ENCODE results near the gene DCLK3. TPM values are rescaled to one million over a fixed set of nuclear protein-coding genes. Genes with fewer than 3 reads are reported as not detected.
A peak's percentile ranks its signal among the peaks of the same experiment; 100 is the strongest.

The DCLK3 gene
- total RNA-seq, 1 experiment from 2014 or later: 1.4 TPM

- Histone ChIP-seq H3K79me2 (ENCODE audit: insufficient read depth, low read length) (no peaks in the 10 kb centered on the region), H3T11ph (ENCODE audit: low read length) (no peak overlapping the region), H4K5ac (ENCODE audit: insufficient read length, low read depth, low read length) (no peak overlapping the region), H3K79me1 (ENCODE audit: insufficient read depth, low read depth, low read length, poor library complexity, severe bottlenecking) (no peaks in the 10 kb centered on the region), H2BK20ac (ENCODE audit: low read depth, low read length, poor library complexity, severe bottlenecking) (no peak overlapping the region), H2BK15ac (ENCODE audit: low read depth, low read length) (no peak overlapping the region), H4K91ac (ENCODE audit: insufficient read length, low read depth, low read length) (no peak overlapping the region), H3K27me3 (ENCODE audit: insufficient read depth, low read length) (peaks cover 14% of the 10 kb centered on the region; the same call in 1 of the 2 replicates), H2BK12ac (ENCODE audit: insufficient read length, low read depth, low read length) (no peak overlapping the region), H3K23me2 (ENCODE audit: insufficient read length, low read depth, low read length, poor library complexity, severe bottlenecking) (peaks cover 10% of the 10 kb centered on the region), H2AFZ (ENCODE audit: low read length) (no peak overlapping the region), H3K56ac (ENCODE audit: insufficient read length, low read depth, low read length) (no peak overlapping the region), H4K20me1 (ENCODE audit: control insufficient read depth, insufficient read depth, insufficient read length) (no peaks in the 10 kb centered on the region), H2BK5ac (ENCODE audit: insufficient read length, low read length) (no peak overlapping the region), H2AK5ac (ENCODE audit: insufficient read length, low read length) (no peak overlapping the region), H3K4me1 (ENCODE audit: insufficient read depth, low read length) (no peaks in the 10 kb centered on the region; the same call in 1 of the 2 replicates), H3K27ac (ENCODE audit: insufficient read length, low read depth, low read length) (no peak overlapping the region), H3K18ac (ENCODE audit: insufficient read length, low read depth, low read length) (no peak overlapping the region), H3K4ac (ENCODE audit: low read depth, low read length) (no peak overlapping the region), H3K4me2 (ENCODE audit: insufficient read depth, insufficient read length, low read length) (no peak overlapping the region), H3K9ac (ENCODE audit: extremely low read depth, insufficient read length, low read length) (no peak overlapping the region), H3K23ac (ENCODE audit: insufficient read length, low read depth, low read length) (no peak overlapping the region), H3K9me3 (ENCODE audit: control insufficient read depth, low read depth, low read length) (no peaks in the 10 kb centered on the region), H4K8ac (replicated peaks; ENCODE audit: insufficient read length, low read depth, low read length) (no peak overlapping the region), H3K14ac (ENCODE audit: insufficient read depth, low read length) (no peak overlapping the region), H2BK120ac (ENCODE audit: low read depth, low read length, poor library complexity, severe bottlenecking) (no peak overlapping the region)
- WGBS (ENCODE audit: extremely low coverage, insufficient read length, low lambda C conversion rate): no CpG with 5 or more reads among the region's 7 CpGs
- Mint-ChIP-seq H3K36me3 (ENCODE audit: insufficient read depth in 1 of 3, low read depth in 3 of 3) (no peaks in the 10 kb centered on the region; a peak in 3 of 7 replicates), H3K4me3 (peak overlapping the region; percentile 64 to 75), H3K4me1 (peaks cover 30% of the 10 kb centered on the region in 2 experiments), H3K27ac (no peak overlapping the region; a peak in 1 of 7 replicates), H3K27me3 (ENCODE audit: low read depth) (peaks cover 70% of the 10 kb centered on the region), H3K9me3 (no peaks in the 10 kb centered on the region; a peak in 1 of 5 replicates)
- no peak for DNase-seq
- no peak for TF ChIP-seq CTCF (conservative IDR thresholded peaks at IDR 0.05)
Observed at GRCh38 chr3:36765104-36765503, 751 bp upstream of the DCLK3 start.

Measured in H9 (cell line).